HepG2 (cell line): ENCODE measurements around the gene AKAP8L. TPM values are rescaled to one million over a fixed set of nuclear protein-coding genes. Genes with fewer than 3 reads are reported as not detected.

Source experiments
- HNF1A ChIP-seq, 2 experiments: sonication (generic) in 1 of 2; formaldehyde crosslinking in 1 of 2; IDR thresholded peaks; 2 replicates each; pipeline versions ENCODE4 v1.4.0 to v1.6.1; 2016 to 2020; ENCODE audit warnings: borderline replicate concordance in 1 of 2, low read depth in 1 of 2, mild to moderate bottlenecking in 1 of 2, missing genetic modification reagents in 1 of 2
- HNRNPUL1 ChIP-seq: fragments of 200-400 bp; formaldehyde crosslinking; IDR thresholded peaks from 2 replicates; pipeline ENCODE4 v1.6.1; 2017; ENCODE audit warnings: low read depth, mild to moderate bottlenecking, low read length, moderate library complexity
- MIXL1 ChIP-seq: IDR thresholded peaks from 2 replicates; pipeline ENCODE4 v1.6.1; 2016
- PATZ1 ChIP-seq: sonication (generic); formaldehyde crosslinking; IDR thresholded peaks from 2 replicates; pipeline ENCODE4 v1.4.0; 2020; ENCODE audit warnings: missing genetic modification reagents
- TARDBP ChIP-seq: sonication (generic); formaldehyde crosslinking; IDR thresholded peaks from 2 replicates; pipeline ENCODE4 v1.8.0; 2022; ENCODE audit warnings: mild to moderate bottlenecking, missing genetic modification reagents
- THAP9 ChIP-seq: sonication (generic); formaldehyde crosslinking; IDR thresholded peaks from 2 replicates; pipeline ENCODE4; 2020; ENCODE audit warnings: missing genetic modification reagents, mild to moderate bottlenecking, borderline replicate concordance
- ZBTB1 ChIP-seq: sonication (generic); formaldehyde crosslinking; IDR thresholded peaks from 2 replicates; pipeline ENCODE4 v1.4.0; 2020; ENCODE audit warnings: missing genetic modification reagents, borderline replicate concordance
- ZBTB7B ChIP-seq: sonication (generic); formaldehyde crosslinking; IDR thresholded peaks from 2 replicates; pipeline ENCODE4 v1.4.0; 2020; ENCODE audit warnings: missing genetic modification reagents
- ZEB1 ChIP-seq: IDR thresholded peaks from 2 replicates; pipeline ENCODE4 v1.6.1; 2012; ENCODE audit warnings: mild to moderate bottlenecking, low read depth, inconsistent platforms; ENCODE audit not compliant: insufficient replicate concordance
- ZNF354B ChIP-seq: sonication (generic); formaldehyde crosslinking; IDR thresholded peaks from 2 replicates; pipeline ENCODE4 v1.8.0; 2022; ENCODE audit warnings: mild to moderate bottlenecking, missing genetic modification reagents
- ZNF652 ChIP-seq: IDR thresholded peaks from 2 replicates; pipeline ENCODE4 v1.6.1; 2016; ENCODE audit warnings: low read depth, borderline replicate concordance
- ZNF687 ChIP-seq: sonication (generic); formaldehyde crosslinking; IDR thresholded peaks from 2 replicates; pipeline ENCODE4 v1.5.1; 2020; ENCODE audit warnings: mild to moderate bottlenecking, missing genetic modification reagents, moderate library complexity
- ZNF75D ChIP-seq: sonication (generic); formaldehyde crosslinking; IDR thresholded peaks from 2 replicates; pipeline ENCODE4 v1.8.1; 2023; ENCODE audit warnings: missing genetic modification reagents, mild to moderate bottlenecking, borderline replicate concordance
- ZNF816 ChIP-seq: sonication (generic); formaldehyde crosslinking; IDR thresholded peaks from 2 replicates; pipeline ENCODE4 v1.8.0; 2022; ENCODE audit warnings: missing genetic modification reagents, mild to moderate bottlenecking, borderline replicate concordance
- polyA plus RNA-seq, 8 experiments: library from polyadenylated mRNA; depleted of rRNA in 3 of 8; stranded (reverse) in 7 of 8; unstranded in 1 of 8; fragments of >200 nt; fragmentation: Illumina TruSeq in 4 of 8; extraction: Trizol in 4 of 8; gene quantifications; 2 replicates each; pipeline versions ENCODE4 v1.2.1 to v1.2.3, GENCODE V29; 2011 to 2016; ENCODE audit warnings: low read depth in 4 of 8, missing spikeins in 1 of 8, mixed read lengths in 1 of 8; ENCODE audit not compliant: insufficient read depth in 1 of 8
- total RNA-seq, 5 experiments: library from RNA; depleted of rRNA; stranded (reverse); fragments of >200 nt; fragmentation: Illumina TruSeq; extraction: Trizol; gene quantifications; 2 replicates each; pipeline ENCODE4 v1.2.3, GENCODE V29; 2016; ENCODE audit warnings: low read depth in 1 of 5

Gene AKAP8L
- total and polyA plus RNA-seq, 2 of the 13 experiments (the other 11 are each of a cell fraction or from before 2014, with no cell fraction given): 48.2 to 49.6 TPM

DNA sequence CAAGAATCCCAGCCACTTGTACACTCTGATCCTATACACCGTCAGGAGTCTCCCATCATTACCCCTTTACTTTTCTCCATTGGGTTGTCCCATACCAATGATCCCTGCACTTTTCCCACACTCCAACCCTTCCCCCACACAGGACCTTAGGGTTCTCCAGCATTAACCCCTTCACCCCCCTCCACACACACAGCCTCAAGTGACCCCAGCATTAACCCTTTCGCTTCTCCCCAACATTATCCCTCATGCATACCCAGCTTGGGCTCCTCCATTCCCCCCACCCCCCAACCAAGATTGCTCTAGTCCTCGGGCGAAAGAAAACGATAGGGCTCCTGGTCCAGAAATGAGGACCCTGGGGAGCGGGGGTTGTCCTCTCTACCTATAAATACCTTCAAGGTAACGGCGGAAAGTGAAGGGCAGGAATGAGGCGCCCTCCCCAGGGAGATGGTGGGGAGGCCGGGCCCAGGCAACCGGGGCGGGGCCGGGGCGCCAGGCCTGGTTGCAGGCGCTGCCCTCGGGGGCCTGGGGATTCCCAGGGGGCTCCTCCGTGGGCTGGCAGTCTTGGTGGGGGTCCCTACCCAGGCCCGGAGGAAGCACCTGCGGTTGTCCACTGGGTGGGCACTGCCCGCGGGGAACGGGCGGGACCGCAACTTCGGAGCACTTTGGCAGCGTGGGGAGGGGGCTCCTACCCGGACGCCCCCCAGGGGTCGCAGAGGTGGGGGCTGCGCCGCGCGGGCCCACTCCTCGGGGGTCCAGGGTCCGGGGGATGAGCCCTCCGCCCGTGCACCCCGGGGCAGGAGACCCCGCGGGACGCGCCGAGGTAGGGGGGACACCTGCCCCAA, 30.2 kb upstream of the AKAP8L start (continued):
- TF ChIP-seq THAP9 (CRISPR knock-in tag): no peak
- 0 out of 2 replicates have a peak, but pooled peaks have one; percentile 24 for TF ChIP-seq ZBTB7B (CRISPR knock-in tag)
- TF ChIP-seq HNF1A (IDR thresholded peaks at IDR 0.05; ENCODE audit: low read depth): no peak
- TF ChIP-seq HNF1A (CRISPR knock-in tag; IDR thresholded peaks at IDR 0.05; ENCODE audit: borderline replicate concordance): no peak
- TF ChIP-seq HNRNPUL1: no peak
- peak; percentile 87 for TF ChIP-seq ZNF652 (CRISPR knock-in tag)
- no peak for TF ChIP-seq ZNF75D
- TF ChIP-seq PATZ1 (CRISPR knock-in tag): no peak; the same call in 1 of the 2 replicates
- no peak for TF ChIP-seq MIXL1
- TF ChIP-seq TARDBP (CRISPR knock-in tag): no peak
- TF ChIP-seq ZEB1: peak; percentile 32
- TF ChIP-seq ZNF816 (CRISPR knock-in tag): no peak
- no peak for TF ChIP-seq ZNF354B
- TF ChIP-seq ZNF687 (CRISPR knock-in tag): peak; percentile 19; the same call in 1 of the 2 replicates
- no peak for TF ChIP-seq ZBTB1 (CRISPR knock-in tag)
